ENCODE results near the gene MCTS1.
A peak's percentile ranks its signal among the peaks of the same experiment; 100 is the strongest.
"Not testable (repeated sequence)": the region's sequence is repeated elsewhere in the genome, so short reads cannot be mapped to it uniquely, and the experiment has no call there.

Gene MCTS1

DNA sequence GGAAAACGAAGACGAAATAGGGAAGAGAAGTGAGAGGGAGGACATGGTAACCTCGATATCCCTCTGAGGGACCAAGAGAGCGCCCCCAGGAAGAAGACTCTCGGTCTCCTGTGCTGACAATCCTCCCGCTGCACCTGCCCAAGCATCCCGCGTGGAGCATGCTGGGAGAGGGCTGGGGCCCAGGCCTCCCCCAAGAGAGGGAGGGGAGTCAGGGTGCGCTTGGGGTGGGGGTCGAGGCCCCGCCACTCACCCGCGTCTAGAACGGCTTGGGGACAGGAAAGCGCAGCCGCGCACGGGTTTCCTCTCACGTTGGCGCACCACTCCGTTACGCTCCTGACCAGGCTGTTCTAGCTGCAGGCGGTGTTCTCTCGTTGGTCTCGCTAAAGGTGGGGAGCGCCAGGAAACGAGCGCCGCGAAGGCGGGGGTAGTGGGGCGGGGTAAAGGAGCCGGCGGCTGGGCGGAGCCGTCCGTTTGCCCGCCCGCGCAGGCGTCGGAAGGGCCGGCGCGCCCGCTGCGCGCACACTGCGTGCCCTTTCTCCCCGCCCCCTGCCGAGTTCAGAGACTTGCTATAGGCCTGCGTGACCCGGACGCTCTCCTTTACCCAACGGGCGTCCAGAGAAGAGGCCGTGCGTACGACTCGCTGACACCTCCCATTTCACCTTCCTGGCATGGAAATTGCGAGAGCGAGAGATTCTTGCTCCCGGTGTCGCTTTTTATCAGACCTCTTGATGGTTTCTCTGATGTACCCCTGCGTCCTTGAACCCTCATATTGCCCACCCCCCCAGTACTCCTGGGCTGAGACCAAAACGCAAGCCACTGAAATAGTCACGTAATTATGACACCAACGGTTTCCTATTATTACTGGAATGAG is 26.0 kb downstream of the MCTS1 start, which contains the start of gene C1GALT1C1:
C1GALT1C1 (minus strand) TSS at position 388 of the 871 bp plus-strand sequence. CDS start 2,888 bp downstream, outside the sequence.
- peak; percentile 73 to 82 (median 81) for DNase-seq (ENCODE audit: low read depth in 3 of 3)

GRCh38 chrX:120638619-120639018 is 34.7 kb downstream of the MCTS1 start:
- DNase-seq (ENCODE audit: low read depth in 3 of 3): no peak

DNA sequence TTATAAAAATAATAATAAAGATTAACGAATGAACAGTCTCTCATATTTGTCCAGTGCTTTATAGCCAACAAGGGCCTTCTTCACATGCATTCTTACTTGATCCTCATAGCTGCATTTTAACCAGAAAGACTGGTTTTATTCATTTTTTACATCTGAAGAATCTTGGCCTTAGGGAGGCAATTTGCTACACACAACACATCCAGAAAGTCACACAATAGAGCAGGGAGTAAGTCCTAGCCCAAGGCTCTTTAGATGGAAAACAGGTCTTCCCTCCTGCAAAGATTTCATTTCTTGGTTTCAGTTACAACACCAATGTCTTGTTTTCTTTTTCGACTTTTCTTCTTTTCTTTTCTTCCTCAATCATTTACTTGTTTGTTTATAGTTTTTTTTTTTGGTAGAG is 39.0 kb downstream of the MCTS1 start:
- no peak for DNase-seq (ENCODE audit: low read depth in 3 of 3)

- no peak for DNase-seq (ENCODE audit: low read depth in 3 of 3)
Measured at GRCh38 chrX:120647127-120647526, 43.2 kb downstream of the MCTS1 start.

DNA sequence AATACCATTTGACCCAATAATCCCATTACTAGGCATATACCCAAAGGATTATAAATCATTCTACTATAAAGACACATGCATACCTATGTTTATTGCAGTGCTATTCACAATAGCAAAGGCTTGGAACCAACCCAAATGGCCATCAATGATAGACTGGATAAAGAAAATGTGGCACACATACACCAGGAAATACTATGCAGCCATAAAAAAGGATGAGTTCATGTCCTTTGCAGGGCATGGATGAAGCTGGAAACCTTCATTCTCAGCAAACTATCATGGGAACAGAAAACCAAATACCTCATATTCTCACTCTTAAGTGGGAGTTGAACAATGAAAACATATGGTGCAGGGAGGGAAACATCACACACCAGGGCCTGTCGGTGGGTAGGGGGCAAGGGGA is 48.4 kb downstream of the MCTS1 start:
- not testable (repeated sequence) for DNase-seq (ENCODE audit: low read depth in 3 of 3)

DNA sequence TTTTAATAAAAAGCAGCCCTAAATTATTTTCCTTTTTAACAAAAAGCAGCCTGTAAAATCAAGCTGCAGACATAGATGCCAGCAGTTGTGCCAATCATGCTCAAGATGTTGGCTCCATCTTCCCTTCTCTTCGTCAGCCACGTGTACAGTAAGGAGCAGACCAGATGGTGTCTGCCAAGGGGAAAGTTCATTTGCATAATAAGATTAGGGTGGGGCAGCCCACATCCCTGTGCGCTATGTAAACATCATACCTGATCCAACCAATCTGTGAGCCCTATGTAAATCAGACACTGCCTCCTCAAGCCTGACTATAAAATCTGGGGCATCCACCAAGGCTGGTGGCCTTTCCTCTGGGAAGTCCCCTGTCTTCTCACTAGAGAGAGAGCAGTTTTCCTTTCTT is 49.1 kb downstream of the MCTS1 start:
- DNase-seq (ENCODE audit: low read depth in 3 of 3): no peak

- no peak for DNase-seq (ENCODE audit: low read depth in 3 of 3)
Measured at GRCh38 chrX:120660637-120661036, 56.7 kb downstream of the MCTS1 start.
